Aortic smooth muscle cell (primary cell): ENCODE measurements around the gene MAPK13. TPM values are rescaled to one million over a fixed set of nuclear protein-coding genes. Genes with fewer than 3 reads are reported as not detected.

Source experiments
- total RNA-seq: library from RNA; depleted of rRNA; stranded (reverse); fragments of >200 nt; gene quantifications from 2 replicates; pipeline ENCODE4 v1.2.3, GENCODE V29; 2014

MAPK13 gene
- 2.8 and 3.4 TPM in 2 replicates for total RNA-seq

GRCh38 chr6:36129941-36130666, at the start of gene MAPK13:
Gene MAPK13 (plus strand): TSS chr6:36130513. CDS start chr6:36130583, 70 bp downstream.

Other genes with a start within 250 kb of the MAPK13 start
- 43.8 and 46.1 TPM in 2 replicates for gene SRPK1, start 209.4 kb upstream of the MAPK13 start, total RNA-seq
- 0.26 and 0.31 TPM in 2 replicates for gene SLC26A8, start 105.9 kb upstream of the MAPK13 start, total RNA-seq
- 43.9 and 53.9 TPM in 2 replicates for gene MAPK14, start 102.7 kb upstream of the MAPK13 start, total RNA-seq
- 7.7 and 10.7 TPM in 2 replicates for gene BRPF3, start 66.2 kb downstream of the MAPK13 start, total RNA-seq
- 0.12 TPM in 1 of 2 replicates, not detected in the other for gene PNPLA1, start 139.5 kb downstream of the MAPK13 start, total RNA-seq
- not detected in 2 replicates for gene BNIP5, start 206.4 kb downstream of the MAPK13 start, total RNA-seq